Activated T-helper 2 cell treated with anti-CD3 and anti-CD28 coated beads, Interferon-gamma antibody, Interleukin-2, Interleukin-4, amounts not matched to agents 10 μg/mL and 5 μg/mL and 100 μg/mL, durations not matched to agents 14 hours and 24 hours and 36 hours (primary cell): ENCODE measurements around the gene SMLR1. TPM values are rescaled to one million over a fixed set of nuclear protein-coding genes. Genes with fewer than 3 reads are reported as not detected.

Source experiments
- DNase-seq: peaks from one replicate; pipeline ENCODE4 v3.0.0; 2021; ENCODE audit warnings: low spot score
- H3K27ac Mint-ChIP-seq: one replicate; pipeline ENCODE4 v1.8.0; 2021; ENCODE audit warnings: mixed read lengths
- H3K27me3 Mint-ChIP-seq: one replicate; pipeline ENCODE4 v1.8.0; 2021; ENCODE audit warnings: low read depth, mixed read lengths
- H3K36me3 Mint-ChIP-seq: one replicate; pipeline ENCODE4 v1.8.0; 2021; ENCODE audit warnings: low read depth, mixed read lengths
- H3K4me1 Mint-ChIP-seq: one replicate; pipeline ENCODE4 v1.8.0; 2021; ENCODE audit warnings: low read depth, mixed read lengths
- H3K4me3 Mint-ChIP-seq: one replicate; pipeline ENCODE4 v1.8.0; 2021; ENCODE audit warnings: low read depth, mild to moderate bottlenecking, moderate library complexity, mixed read lengths
- H3K9me3 Mint-ChIP-seq: one replicate; pipeline ENCODE4 v1.8.0; 2021; ENCODE audit warnings: mixed read lengths
- intact Hi-C: fragments of 100-400 bp; cut with micrococcal nuclease; formaldehyde crosslinking; loops from one replicate; pipeline ENCODE4 v1.15.1; 2023
- total RNA-seq: library from RNA; stranded (reverse); gene quantifications from 2 replicates; pipeline ENCODE4 v1.2.3, GENCODE V29; 2022

The SMLR1 gene
- total RNA-seq, 1 donor from 2014 or later: not detected

DNA sequence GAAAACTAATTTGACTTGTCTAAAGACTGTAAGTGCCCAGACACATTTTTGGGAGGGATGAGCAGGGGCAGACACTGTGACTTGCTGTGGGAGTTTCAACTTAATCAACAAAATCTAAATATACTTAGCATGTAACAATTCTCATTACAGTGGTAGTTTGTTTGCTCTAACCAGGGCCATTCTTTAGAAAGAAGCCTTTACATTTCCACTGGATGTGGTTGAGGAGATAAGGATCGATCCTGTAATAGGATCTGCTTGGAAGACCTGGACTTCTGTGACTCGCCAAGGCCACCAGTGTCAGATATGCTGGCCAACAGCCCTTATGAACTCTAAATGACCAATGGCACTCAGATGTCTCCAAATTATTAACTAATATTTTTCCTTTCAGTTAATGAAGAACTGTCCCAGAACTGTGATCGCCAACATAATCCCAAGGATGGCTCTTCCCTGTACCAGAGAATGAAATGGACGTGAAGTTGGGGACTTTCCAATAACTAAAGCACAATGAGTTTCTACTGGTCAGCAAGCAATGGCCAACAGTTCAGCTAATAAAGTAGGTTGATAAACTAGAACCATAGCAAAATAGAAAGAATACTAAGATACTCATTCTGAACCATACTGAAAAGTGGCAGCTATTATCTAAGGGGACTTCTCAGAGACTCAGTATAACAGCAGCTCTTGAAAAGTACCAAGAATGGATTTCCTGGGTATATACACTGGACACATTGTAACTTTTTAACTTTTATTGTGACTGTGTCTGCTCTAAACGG lies 7.5 kb downstream of the SMLR1 start:
- Mint-ChIP-seq H3K27me3 (no peaks in the 10 kb centered on the region), H3K36me3 (no peaks in the 10 kb centered on the region), H3K9me3 (no peaks in the 10 kb centered on the region), H3K4me3 (no peak overlapping the region), H3K27ac (no peak overlapping the region), H3K4me1 (no peaks in the 10 kb centered on the region)
- no peak for DNase-seq
- intact Hi-C loops: no loop called here

DNA sequence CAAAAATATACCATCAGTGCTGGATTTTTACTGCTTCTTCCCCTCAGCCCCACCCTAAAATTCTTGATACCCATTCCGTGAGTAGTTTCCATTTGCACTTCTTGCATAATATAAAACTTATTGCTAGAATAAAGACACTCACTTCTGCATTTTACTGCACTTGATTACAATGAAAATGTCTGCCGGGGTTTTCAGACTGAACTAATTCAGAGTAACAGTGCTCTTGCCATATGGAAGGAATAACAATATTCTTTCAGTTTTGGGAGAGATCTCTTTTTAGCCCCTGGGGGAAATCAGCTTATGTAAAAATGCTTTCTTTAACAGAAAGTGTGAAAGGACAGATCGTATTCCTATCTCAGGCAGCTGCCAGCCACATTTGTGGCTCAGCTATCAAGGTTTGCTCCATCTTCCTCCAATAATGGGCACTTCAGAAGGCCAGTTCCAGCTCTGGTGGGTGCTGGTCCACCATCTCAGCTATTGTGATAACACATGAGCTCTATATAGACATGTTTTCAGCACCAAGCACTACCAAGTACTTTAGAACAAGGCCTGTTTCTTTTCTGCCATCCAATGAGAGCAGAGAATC lies 8.9 kb downstream of the SMLR1 start:
- no peak overlapping the region for H3K27ac Mint-ChIP-seq
- no peak for DNase-seq
- H3K36me3 Mint-ChIP-seq: no peaks in the 10 kb centered on the region
- intact Hi-C loops: no loop called here
- no peaks in the 10 kb centered on the region for H3K9me3 Mint-ChIP-seq
- no peaks in the 10 kb centered on the region for H3K27me3 Mint-ChIP-seq
- no peaks in the 10 kb centered on the region for H3K4me1 Mint-ChIP-seq
- no peak overlapping the region for H3K4me3 Mint-ChIP-seq

DNA sequence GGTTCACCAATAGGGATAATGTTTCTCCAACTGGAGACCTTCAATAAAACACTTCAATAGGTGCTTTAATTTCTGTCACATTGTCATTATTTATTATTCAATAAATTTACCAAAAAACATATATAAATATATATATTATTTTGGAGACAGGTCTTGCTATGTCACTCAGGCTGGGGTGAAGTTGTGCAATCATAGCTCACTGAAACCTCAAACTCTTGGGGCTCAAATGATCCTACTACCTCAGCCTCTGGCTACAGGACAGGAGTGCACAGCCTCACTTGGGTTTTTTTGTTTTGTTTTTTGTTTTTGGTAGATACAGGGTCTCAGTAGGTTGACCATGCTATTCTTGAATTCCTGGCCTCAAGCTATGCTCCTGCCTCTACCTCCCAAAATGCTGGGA lies 9.9 kb downstream of the SMLR1 start:
- no peak for DNase-seq
- H3K27me3 Mint-ChIP-seq: no peaks in the 10 kb centered on the region
- H3K9me3 Mint-ChIP-seq: no peaks in the 10 kb centered on the region
- intact Hi-C loops: no loop called here
- no peaks in the 10 kb centered on the region for H3K4me1 Mint-ChIP-seq
- no peak overlapping the region for H3K4me3 Mint-ChIP-seq
- H3K27ac Mint-ChIP-seq: no peak overlapping the region
- no peaks in the 10 kb centered on the region for H3K36me3 Mint-ChIP-seq

GRCh38 chr6:130838250-130838860 lies 11.1 kb downstream of the SMLR1 start:
- intact Hi-C loops: no loop called here
- Mint-ChIP-seq H3K27me3 (no peaks in the 10 kb centered on the region), H3K4me1 (no peaks in the 10 kb centered on the region), H3K36me3 (no peaks in the 10 kb centered on the region), H3K27ac (no peak overlapping the region), H3K4me3 (no peak overlapping the region), H3K9me3 (no peaks in the 10 kb centered on the region)
- DNase-seq: no peak

DNA sequence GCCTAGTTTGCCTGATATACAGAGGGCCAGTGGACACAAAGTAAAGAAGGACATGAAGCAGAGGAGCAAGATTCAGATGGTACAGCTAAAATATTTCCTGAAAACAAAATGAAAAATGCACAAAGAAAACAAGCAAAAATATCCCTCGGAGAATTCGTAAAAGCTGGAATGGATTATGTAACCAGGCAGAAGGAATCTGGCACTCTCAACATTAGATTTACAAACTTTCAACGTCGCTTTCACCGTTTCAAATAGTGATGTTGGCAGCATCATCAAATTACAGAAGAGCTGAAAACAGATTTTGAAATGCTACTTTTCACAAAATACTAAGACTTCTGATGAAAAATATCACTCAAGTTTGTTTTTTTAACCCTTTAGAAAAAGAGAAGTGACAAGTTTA lies 11.7 kb downstream of the SMLR1 start:
- Mint-ChIP-seq H3K4me3 (no peak overlapping the region), H3K36me3 (no peaks in the 10 kb centered on the region), H3K4me1 (no peaks in the 10 kb centered on the region), H3K27me3 (no peaks in the 10 kb centered on the region), H3K9me3 (no peaks in the 10 kb centered on the region), H3K27ac (no peak overlapping the region)
- intact Hi-C loops: no loop called here
- no peak for DNase-seq

DNA sequence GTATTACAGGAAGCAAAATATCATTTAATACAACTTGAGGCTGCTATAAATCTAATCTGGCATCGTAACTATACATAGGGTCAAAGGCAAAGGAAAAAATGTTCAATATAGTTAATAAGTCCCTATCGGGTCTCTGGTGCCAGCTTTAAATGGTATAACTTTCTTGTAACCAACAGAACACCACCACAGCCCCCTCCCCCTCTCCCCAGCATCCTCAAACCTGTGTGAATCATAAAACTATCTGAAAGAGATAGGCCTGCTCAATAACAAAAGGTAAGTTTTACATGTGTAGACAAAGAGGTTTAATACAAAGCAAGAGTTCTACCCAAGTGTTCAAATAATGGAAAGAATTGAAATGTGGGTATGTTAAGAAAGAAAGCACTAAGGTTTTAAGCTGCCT lies 12.2 kb downstream of the SMLR1 start:
- Mint-ChIP-seq H3K27ac (no peak overlapping the region), H3K4me3 (no peak overlapping the region), H3K36me3 (no peaks in the 10 kb centered on the region), H3K4me1 (no peaks in the 10 kb centered on the region), H3K27me3 (no peaks in the 10 kb centered on the region), H3K9me3 (no peaks in the 10 kb centered on the region)
- no peak for DNase-seq
- intact Hi-C loops: no loop called here

- Mint-ChIP-seq H3K27ac (no peak overlapping the region), H3K27me3 (no peaks in the 10 kb centered on the region), H3K4me1 (no peaks in the 10 kb centered on the region), H3K4me3 (no peak overlapping the region), H3K36me3 (no peaks in the 10 kb centered on the region), H3K9me3 (no peaks in the 10 kb centered on the region)
- intact Hi-C loops: loop anchor here (10.0 kb wide), 1 partner anchor 805 kb away; no protein-coding TSS in a partner anchor
- DNase-seq: no peak
Measured at GRCh38 chr6:130840050-130840449, 12.8 kb downstream of the SMLR1 start.

DNA sequence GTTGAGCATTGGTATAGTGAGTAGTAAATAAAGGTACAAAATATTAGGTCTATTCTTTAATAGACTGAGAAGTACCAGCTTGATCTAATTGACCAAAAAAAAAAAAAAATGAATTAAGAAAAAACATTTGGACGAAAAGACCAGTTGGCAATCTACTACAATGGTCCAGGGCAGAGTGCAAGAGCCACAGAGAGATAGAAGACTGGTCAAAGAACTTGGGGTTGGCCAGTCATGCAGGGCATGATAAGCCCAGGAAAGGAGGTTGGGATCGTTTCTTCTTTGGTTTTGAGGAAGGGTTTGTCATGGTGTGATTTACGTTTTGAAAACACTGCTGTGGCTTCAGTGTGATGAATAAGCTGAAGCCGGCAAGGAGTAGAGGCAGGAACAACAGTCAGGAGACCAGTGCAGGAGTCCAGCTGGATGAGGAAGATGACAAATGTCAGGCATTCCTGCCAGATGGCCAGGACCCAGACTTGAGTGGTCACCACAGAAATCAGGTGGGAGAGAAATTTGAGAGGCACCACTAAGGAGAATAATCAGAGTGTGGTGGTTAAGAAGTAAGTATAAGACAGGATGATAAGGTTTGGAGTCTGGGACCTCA lies 14.0 kb downstream of the SMLR1 start:
- intact Hi-C loops: loop anchor here (10.0 kb wide), 1 partner anchor 806 kb away; no protein-coding TSS in a partner anchor
- no peaks in the 10 kb centered on the region for H3K36me3 Mint-ChIP-seq
- no peaks in the 10 kb centered on the region for H3K27me3 Mint-ChIP-seq
- no peaks in the 10 kb centered on the region for H3K4me1 Mint-ChIP-seq
- DNase-seq: no peak
- no peak overlapping the region for H3K27ac Mint-ChIP-seq
- H3K4me3 Mint-ChIP-seq: no peak overlapping the region
- H3K9me3 Mint-ChIP-seq: no peaks in the 10 kb centered on the region

- Mint-ChIP-seq H3K27me3 (no peaks in the 10 kb centered on the region), H3K4me1 (peaks cover 2% of the 10 kb centered on the region), H3K27ac (no peak overlapping the region), H3K4me3 (no peak overlapping the region), H3K36me3 (no peaks in the 10 kb centered on the region), H3K9me3 (no peaks in the 10 kb centered on the region)
- intact Hi-C loops: loop anchor here (1.0 to 10.0 kb wide), 3 partner anchors 521 to 809 kb away; no protein-coding TSS in a partner anchor
- DNase-seq: no peak
Measured at GRCh38 chr6:130843575-130844320, 16.5 kb downstream of the SMLR1 start.

GRCh38 chr6:130846501-130846900 lies 19.3 kb downstream of the SMLR1 start:
- Mint-ChIP-seq H3K27ac (no peak overlapping the region), H3K36me3 (no peaks in the 10 kb centered on the region), H3K4me1 (peaks cover 7% of the 10 kb centered on the region), H3K4me3 (no peak overlapping the region), H3K27me3 (no peaks in the 10 kb centered on the region), H3K9me3 (no peaks in the 10 kb centered on the region)
- no peak for DNase-seq
- intact Hi-C loops: loop anchor here (10.0 kb wide), 1 partner anchor 812 kb away; no protein-coding TSS in a partner anchor

DNA sequence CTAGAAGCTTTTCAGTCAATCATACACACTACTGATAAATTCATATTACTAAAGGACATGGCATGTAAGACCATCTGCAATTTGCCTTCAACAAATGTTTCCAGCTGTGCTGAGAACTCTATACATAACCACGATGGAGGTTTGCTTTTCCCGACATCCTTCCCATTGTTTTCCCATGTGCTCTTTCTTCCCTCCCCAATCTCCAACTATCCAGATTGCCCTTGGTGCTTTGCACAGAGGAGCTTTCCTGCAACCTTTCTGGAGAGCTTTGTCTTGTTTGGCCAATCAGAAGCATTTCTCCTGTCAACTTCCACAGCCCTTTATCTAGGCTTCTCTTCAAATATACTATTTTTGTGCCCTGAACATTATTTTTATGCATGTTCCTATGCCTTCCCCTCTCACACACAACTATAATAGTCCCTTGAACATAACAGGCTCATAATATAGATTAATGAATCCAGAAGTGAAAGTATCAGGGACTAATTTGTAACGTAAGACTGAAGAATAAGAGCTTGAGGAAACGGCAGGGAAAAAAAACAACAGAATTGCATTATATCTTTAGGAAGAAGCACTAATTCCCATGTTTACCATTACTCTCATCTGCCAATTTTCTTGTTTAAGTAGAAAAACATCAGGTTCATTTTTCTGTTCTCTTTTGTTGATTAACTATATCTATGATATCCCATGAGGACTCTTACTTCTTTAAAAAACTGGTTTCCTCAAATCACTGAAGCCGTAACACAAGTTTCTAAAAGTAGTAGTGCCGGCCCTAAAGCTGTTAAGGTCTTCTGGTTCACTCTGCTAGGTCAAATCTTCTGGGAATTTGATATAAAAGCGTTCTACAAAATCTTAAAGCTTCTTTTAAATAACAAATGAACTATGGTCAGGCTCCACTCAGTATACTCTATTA lies 20.1 kb downstream of the SMLR1 start:
- H3K4me3 Mint-ChIP-seq: no peak overlapping the region
- intact Hi-C loops: loop anchor here (10.0 kb wide), 1 partner anchor 812 kb away; no protein-coding TSS in a partner anchor
- no peak overlapping the region for H3K27ac Mint-ChIP-seq
- no peaks in the 10 kb centered on the region for H3K27me3 Mint-ChIP-seq
- peaks cover 7% of the 10 kb centered on the region for H3K4me1 Mint-ChIP-seq
- no peak for DNase-seq
- no peaks in the 10 kb centered on the region for H3K36me3 Mint-ChIP-seq
- no peaks in the 10 kb centered on the region for H3K9me3 Mint-ChIP-seq
